Stimulated activated CD4-positive, alpha-beta T cell treated with anti-CD3 and anti-CD28 coated beads, Interleukin-12 subunit alpha, Interleukin-12 subunit beta, amount 100 ng/mL, for 24 hours (primary cell): ENCODE data around the gene AMIGO2.
"Not testable (repeated sequence)": the region's sequence is repeated elsewhere in the genome, so short reads cannot be mapped to it uniquely, and the experiment has no call there.

Source experiments
- DNase-seq, 2 experiments: peaks; one replicate each; pipeline ENCODE4 v3.0.0-alpha.2; 2020; ENCODE audit warnings: low read depth in 2 of 2

The AMIGO2 gene, protein sequence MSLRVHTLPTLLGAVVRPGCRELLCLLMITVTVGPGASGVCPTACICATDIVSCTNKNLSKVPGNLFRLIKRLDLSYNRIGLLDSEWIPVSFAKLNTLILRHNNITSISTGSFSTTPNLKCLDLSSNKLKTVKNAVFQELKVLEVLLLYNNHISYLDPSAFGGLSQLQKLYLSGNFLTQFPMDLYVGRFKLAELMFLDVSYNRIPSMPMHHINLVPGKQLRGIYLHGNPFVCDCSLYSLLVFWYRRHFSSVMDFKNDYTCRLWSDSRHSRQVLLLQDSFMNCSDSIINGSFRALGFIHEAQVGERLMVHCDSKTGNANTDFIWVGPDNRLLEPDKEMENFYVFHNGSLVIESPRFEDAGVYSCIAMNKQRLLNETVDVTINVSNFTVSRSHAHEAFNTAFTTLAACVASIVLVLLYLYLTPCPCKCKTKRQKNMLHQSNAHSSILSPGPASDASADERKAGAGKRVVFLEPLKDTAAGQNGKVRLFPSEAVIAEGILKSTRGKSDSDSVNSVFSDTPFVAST

DNA sequence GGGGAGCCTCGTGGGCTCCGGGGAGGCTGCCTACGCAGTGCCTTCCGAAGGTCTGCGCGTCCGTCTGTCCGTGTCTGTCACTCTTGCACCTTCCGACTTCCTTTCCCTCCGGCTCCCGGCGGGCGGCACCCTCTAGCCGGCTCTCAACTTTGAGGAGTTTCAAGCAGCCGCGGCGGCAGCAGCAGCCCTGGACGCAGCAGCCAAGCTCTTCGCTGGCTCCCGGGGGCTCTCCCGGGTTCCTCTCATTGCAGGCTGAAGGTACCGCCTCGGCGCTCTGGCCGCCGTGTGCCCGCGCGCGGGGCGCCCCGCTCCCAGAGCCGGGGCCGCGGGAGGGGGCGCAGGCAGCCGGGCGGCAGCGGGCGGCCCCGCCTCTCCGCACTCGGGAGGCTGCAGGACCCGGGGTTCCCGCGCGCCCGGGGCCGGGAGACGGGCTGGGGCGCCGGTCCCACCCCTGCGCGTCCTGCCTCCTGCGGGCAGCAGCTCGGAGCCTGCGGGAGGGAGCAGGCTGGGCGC, at the start of gene AMIGO2, which contains the start of gene PCED1B:
Gene AMIGO2, minus strand, starts transcription at position 492 of the 513 bp plus-strand sequence. CDS start 957 bp downstream, outside the sequence.
Gene PCED1B, plus strand, starts transcription at position 154 of the 513 bp plus-strand sequence. CDS start 155,443 bp downstream, outside the sequence.
- peak; percentile 43 to 63 for DNase-seq

DNA sequence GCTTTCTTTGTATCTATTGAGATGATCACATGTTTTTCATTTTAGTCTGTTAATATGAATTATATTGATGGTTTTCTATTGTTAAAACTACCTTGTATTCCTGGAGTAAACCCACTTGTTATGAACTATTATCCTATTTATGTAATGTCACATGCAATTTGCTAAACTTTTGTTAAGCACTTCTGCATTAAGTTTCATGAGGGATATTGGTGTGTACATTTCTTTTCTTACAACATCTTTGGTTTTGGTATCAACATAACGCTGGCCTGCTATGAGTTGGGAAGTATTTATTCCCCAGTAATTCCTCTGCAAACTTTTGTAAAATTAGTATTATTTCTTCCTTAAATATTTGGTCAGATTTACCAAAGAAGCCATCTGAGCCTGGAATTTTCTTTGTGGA, 46.5 kb upstream of the AMIGO2 start:
- DNase-seq, result no peak

DNA sequence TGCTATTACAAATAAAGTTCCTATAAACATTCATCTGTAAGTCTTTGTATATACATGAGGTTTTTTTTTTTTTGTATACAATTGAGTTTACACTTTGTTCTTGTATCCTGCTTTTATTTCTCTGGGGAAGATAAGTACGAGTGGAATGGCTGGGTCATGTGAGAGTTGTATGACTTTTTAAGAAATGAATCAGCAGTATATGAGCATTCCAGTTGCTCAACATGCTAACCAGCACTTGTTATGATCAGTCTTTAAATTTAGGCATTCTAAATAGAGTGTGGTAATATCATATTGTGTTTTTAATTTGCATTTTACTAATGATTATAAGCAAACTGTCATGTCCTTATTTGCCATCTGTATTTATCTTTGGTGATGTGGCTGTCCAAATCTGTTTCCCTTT, 44.7 kb upstream of the AMIGO2 start:
- no peak for DNase-seq

GRCh38 chr12:47123730-47124129, 44.0 kb upstream of the AMIGO2 start:
- DNase-seq, result no peak

DNA sequence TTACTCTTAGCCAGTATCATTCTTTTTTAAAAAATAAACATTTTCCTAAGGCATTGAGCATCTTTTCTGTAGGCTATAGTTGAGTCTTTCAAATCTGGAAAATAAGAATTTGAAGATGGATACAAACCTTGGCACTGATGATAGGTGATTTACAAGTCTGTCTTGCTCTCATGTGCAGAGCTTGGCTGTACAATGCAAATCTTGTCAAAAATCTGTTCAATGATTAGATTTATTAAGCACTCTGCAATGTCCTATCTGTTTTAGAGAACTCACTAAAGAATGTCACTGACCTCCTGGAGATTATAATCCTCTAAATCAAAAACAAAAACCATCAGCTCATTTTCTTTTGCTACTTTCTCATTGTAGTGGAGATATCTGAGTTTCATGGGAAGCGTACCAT, 42.8 kb upstream of the AMIGO2 start:
- no peak for DNase-seq

DNA sequence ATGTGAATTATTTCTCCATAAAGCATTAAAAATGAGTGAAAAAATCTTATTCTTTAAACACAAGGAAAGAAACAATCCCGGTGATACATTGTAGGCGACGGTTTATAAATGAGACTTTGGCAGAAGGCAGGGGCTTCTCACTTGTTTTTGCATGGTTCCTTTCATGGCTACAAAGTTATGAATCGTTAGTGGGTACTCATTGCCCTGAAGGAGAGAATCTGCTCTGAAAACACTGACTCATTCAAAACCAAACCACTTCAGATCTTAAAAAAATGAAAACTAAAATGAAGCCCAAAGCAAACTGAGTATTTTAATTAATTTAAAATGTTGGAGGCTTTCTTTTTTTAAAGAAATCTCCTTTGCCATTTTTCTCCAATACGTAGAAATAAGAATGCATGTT, 41.4 kb upstream of the AMIGO2 start:
- no peak for DNase-seq

DNA sequence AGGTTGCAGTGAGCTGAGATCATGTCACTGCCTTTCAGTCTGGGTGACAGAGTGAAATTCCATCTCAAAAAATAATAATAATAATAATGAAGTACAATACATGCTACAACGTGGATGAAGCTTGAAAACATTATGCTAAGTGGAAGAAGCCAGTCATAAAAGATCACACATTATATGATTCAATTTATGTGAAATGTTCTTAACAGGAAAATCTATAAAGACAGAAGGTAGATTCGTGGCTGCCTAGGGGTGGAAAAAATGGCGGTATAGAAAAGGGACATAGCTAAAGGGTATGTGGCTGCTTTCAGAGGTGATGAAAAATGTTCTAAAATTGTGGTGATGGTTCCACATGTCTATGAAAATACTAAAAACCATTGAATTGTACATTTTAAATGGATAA, 41.0 kb upstream of the AMIGO2 start:
- DNase-seq, result no peak

- not testable (repeated sequence) for DNase-seq
Observed at GRCh38 chr12:47117305-47117704, 37.5 kb upstream of the AMIGO2 start.

DNA sequence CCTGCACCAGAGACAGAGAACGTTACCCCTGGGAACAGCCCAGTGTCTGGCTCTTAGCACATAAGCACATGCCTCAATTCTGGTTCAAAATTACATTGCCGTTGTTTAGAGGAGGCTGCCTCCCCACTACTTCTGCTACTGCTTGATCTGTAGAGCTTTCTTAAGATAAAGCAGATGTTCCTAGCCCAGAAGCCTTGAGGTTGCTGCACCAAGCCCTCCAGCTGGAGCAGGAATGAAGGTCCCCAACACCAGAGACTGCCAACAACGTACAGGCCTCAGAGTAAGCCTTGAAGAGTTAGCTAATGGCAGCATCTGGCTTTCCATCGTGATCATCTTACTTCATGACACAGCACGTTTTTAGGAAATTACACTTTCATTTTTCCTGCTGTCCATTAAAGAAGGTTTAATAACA, 34.7 kb upstream of the AMIGO2 start:
- no peak for DNase-seq

DNA sequence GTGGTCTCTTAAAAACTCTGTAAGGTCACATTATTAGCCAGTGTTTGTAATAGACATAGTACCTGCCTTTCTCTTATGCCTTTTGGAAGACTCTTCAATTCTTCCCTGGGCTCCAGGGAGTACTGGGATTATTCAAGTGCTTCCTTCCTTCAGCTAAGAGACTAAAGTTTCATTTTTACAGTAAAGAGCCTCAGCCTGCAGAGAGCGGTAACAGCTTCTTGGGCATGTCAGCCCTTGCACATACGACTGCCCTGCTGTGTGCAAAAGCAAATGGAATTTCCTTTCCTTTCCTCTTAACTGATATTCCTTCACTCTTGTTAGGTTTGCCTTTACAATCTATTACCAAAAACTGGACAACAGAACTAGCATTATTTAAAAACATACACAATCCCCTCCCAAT, 32.9 kb upstream of the AMIGO2 start:
- DNase-seq, result no peak

DNA sequence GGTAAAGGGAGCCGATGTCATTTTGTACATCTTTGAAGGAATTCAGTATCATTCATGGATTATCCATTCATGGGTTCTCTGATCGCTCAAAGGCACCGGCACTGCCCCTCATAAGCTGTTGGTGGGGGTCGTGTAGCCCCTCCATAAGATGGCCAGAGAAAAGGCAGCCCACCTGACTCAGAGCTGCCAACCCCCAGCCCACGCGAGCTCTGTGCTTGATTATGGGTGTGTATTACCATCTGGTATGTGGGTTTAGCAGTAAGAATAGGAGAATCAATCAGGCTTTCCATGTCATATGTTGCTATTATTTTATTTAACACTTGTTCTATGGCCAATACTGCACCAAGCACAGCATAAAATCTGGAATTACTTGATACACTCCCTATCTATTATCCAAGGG, 32.1 kb upstream of the AMIGO2 start:
- DNase-seq, result no peak

DNA sequence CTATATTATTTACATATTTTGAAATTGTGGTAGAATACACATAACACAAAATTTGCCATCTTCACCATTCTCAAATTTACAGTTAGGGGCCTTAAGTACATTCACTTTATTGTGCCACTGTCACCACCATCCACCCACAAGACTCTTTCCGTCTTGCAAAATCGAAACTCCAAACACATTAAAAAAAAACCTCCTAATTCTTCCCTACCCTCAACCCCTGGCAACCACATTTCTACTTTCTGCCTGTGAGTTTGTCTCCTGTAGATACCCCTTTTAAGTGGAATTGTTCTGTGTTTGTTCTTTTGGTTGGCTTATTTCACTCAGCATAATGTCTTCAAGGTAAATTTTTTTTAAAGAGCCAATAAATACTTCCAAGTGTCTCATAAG, 31.6 kb upstream of the AMIGO2 start:
- DNase-seq, result no peak

GRCh38 chr12:47110718-47111391, 31.1 kb upstream of the AMIGO2 start:
- no peak for DNase-seq

- no peak for DNase-seq
Observed at GRCh38 chr12:47110011-47110541, 30.3 kb upstream of the AMIGO2 start.

- DNase-seq, result no peak
Observed at GRCh38 chr12:47107926-47108325, 28.2 kb upstream of the AMIGO2 start.

DNA sequence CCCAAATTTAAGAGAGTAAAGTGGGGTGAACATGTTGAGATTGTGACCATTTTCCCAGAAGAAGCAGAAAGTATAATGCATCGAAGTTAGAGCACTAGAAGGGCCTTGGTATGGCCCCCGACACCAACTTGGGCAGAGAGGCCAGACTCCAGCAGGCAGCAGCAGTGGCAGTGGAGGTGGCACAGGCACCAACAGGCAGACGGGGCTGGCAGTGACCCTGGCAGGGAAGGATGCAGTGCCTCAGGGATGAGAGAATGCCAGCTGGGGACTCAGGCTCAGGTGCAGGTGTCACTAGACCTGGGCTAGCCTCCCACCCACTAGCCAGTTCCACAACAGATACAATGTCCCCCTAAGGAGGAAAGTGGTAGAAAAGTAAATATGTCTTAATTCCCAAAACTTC, 27.7 kb upstream of the AMIGO2 start:
- DNase-seq, result no peak

DNA sequence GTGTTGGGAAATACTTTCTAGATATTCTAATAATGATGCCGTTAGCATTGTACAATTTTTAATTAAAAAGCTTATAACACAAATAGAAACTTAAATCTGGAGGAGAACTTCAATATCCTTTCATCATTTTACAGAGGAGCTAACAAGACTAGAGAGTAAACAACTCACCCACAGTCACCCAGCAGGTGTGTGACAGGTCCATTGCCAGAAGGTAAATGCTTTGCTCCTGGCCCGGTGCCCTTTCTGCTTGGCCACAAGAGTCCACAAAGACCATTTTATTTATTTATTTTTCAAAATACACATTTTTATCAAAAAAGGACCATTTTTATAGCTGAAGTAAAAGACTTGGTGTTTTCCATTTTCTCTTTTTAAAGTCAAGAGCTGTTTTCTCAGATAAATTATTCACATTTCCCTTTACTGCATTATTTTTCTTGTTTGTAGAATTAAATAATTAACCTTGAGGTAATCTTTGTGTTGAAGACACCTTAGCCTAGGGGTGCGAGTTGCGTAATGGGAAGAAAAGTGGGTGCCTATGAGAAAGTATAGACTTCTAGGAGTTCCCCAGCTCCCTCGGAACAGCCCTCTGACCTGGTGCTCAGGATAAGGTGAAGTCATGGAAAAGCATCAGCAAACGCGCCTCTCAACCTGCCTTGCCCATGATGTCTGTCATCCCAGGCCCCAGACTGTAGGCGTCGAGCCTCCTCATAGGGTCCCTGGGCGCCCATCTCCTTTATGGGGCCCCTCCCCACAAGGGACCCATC, 26.3 kb upstream of the AMIGO2 start:
- no peak for DNase-seq

GRCh38 chr12:47102845-47103651, 23.3 kb upstream of the AMIGO2 start:
- no peak for DNase-seq

DNA sequence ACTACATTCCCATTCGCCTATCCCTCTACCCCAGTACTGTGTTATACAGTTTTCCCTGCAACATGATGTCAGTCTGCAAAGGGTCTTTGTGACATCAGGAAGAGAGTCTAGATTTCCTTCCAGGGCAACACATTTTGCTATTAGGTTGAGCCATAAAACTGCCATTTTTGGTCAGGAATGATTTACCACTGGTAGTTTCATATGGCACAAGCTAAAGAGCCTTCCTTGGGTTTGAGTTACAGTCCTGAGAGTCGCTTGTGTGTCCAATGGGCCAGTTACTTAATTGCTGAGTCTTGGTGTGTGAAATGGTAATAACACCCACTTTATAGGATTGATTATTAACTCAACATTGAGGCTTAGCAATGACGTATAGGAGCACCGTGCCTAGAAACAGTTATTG, 22.6 kb upstream of the AMIGO2 start:
- DNase-seq, result no peak

DNA sequence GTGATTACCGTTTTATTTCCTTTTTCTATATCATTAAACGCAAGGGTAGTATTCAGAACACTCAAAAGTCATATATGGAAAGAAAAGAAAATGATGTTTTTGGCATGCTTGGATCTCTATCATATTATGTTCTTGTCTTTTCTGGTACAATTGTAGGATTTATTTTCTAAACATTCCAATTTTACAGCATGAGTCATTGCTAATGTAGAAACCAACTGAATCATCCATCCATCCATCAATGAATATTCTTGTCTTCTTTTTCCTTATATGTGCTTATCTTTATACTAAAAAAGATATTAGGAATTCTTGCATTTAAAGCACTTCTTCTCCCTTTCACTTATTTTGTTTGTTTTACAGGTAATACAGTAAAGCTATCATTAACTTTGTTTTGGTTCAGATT, 20.4 kb upstream of the AMIGO2 start:
- no peak for DNase-seq

DNA sequence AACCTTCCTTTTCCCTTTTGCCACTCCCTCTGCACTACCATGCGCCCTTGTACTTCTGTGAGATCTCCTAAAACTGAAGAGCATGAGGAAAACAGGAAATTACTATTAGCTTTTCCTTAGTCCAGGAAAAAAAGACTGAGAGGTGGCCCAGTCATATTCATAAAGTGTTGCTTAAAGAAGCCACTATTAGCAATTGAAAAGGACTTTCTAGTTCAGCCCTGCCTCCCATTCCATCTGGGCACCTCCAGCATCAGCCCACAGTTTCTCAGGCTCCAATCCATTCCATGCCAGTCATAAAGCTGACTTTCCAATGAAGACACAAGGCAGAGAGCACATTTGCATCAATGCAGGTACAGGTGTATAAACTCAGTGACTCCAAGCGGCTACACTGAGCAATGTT, 19.9 kb upstream of the AMIGO2 start:
- DNase-seq, result no peak
